Raji (cell line): ENCODE data around the gene SLC13A3.

Experiments used
- POLR2A ChIP-seq: IDR thresholded peaks from 2 replicates; pipeline ENCODE4 v1.6.1; 2011; ENCODE audit warnings: low read depth, low read length, control low read depth; ENCODE audit not compliant: insufficient read depth

SLC13A3 gene

DNA sequence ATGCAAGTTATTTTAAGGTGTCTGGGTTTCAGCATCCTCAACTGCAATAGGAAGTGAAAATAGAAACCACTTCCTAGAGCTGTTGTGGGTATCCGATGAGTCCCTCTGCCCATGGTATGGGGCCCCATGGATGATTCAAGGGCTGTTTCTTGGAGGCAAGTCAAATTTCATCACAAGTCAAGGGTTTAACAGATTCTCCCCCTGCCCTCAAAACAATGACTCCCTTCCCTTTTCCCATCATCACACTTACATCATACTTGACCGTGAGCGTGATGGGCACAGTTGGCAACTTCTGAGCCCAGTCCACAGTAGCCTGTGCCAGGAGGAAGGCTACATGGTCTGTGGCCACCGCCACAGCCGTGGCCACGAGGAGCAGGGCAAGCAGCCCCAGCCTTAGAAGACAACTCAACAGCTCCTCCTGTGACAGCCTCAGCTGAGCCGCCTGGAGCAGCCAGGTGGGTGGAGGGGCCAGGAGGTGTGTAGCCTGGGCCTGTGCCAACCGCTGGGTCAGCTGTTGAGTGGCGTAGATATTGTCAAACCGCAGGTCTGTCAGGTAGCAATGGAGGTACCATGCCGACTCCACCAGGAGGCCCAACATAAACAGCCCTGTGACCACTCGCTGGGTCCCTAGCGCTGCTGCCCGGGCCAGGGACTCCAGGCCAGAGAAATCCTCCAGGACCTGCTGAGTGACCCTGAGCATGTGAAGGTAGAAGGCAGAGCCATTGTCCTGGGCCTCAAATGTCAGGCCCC is 106.0 kb downstream of the SLC13A3 start:
- TF ChIP-seq POLR2A, result no peak

DNA sequence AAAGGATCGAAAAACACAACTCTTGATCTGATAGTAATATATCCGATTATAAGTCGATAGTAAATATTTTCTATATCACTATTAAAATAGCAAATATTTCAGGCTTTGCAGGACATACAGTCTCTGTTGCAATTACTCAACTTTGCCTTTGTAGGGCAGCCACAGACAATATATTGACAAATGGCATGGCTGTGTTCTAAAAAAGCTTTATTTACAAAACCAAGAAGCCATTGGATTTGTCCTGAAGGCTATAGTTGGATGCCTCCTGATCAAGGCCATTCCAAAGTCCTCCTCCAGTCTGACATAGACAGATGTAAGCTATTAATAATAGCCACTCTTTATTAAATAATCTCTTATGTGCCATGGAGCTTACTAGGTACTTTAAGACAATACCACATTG is 106.7 kb downstream of the SLC13A3 start:
- TF ChIP-seq POLR2A, result no peak

DNA sequence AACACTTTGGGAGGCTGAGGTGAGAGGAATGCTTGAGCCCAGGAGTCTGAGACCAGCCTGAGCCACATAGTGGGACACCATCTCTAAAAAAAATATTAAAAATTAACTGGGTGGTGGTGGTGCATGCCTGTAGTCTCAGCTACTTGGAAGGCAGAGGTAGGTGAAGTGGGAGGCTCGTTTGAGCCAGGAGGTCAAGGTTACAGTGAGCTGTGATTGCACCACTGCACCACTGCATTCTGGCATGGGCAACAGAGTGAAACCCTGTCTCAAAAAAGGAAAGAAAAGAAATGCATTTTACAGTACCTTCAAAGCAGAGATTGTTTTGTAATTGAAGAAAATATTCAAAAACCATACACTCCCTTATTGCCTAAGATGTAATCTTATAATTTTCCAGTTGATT is 107.3 kb downstream of the SLC13A3 start:
- TF ChIP-seq POLR2A, result no peak

DNA sequence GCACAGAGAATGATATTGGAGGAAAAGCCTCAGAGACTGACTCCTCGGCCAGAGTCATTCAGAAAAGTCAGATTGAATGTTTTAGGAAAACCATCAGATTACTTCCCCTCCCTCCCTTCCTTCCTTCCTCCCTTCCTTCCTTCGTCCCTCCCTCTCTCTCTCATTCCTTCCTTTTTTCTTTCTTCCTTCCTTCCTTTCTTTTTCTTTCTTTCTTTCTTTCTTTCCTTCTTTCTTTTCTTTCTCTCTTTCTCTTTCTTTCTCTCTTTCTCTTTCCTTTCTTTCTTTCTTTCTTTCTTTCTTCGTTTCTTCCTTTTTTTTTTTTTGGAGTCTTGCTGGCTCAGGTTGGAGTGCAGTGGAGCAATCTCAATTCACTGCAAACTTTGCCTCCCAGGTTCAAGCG is 108.2 kb downstream of the SLC13A3 start:
- TF ChIP-seq POLR2A, result no peak

DNA sequence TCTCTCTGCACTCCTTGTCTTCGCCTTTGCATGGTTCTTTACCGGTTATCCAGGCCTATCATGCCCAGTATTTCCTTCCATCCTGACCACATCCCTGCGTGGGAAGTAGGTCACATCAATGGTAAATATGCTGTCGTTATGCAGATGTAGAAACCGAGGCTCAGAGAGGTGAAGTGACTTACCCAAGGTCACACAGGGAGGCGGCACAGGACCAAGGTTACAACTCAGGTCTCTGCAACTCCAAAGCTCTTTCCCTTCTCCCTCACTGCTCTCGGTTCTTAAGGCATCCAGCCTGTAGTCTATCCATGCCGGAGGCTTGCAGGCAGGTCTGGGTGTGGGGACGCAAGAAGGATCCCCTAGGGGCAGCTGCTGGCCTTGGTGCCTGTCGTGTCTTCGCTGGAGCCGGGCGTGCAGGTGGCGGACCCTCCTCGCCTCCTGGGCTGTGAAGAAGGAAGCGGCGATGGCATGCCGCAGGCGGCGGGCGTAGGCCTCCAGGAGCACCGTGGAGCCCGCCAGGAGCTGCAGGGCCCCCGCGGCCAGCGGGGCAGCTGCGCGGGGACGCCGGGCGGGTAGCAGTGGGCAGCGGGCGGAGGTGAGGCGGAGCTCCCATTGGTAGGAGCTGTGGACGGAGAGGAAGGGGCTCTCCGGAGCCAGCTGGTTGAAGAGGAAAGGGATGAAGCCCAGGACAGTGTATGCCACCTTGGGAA is 109.9 kb downstream of the SLC13A3 start:
- TF ChIP-seq POLR2A, result no peak

DNA sequence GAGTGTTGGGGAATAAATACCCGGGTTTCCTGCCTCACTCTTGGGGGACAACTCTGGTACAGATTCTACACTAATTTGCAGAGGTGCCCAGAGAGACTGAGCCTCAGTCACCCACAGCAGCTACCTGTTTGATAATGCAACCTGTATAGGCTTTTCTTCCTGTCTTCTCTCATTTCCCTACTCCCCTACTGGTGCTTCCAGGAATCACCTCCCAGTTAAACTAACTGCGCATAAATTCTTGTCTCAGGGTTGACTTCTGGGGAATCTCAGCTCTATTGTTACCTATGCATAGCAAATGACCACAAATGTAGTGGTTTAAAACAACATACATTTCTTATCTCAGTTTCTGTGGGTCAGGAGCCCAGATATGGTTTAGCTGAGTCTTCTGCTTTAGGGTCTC is 112.1 kb downstream of the SLC13A3 start:
- no peak for TF ChIP-seq POLR2A

DNA sequence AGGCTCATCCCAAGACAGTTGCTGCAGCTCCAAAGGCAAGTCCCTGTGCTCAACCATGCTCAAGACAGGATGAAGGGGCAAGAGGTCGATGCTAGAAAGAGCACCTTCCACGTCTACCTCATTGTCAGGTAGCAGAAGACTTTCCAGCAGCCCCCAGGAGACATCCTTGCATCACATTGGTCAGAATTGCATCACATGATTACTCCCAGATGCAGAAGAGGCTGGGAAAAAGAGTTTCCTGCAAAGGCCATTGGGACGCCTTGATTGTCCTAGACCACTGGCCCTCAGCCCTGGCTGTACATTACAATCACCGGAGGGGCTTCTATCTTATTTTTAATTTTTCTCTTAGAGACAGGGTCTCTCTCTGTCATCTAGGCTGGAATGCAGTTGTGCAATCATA is 120.6 kb downstream of the SLC13A3 start:
- no peak for TF ChIP-seq POLR2A

DNA sequence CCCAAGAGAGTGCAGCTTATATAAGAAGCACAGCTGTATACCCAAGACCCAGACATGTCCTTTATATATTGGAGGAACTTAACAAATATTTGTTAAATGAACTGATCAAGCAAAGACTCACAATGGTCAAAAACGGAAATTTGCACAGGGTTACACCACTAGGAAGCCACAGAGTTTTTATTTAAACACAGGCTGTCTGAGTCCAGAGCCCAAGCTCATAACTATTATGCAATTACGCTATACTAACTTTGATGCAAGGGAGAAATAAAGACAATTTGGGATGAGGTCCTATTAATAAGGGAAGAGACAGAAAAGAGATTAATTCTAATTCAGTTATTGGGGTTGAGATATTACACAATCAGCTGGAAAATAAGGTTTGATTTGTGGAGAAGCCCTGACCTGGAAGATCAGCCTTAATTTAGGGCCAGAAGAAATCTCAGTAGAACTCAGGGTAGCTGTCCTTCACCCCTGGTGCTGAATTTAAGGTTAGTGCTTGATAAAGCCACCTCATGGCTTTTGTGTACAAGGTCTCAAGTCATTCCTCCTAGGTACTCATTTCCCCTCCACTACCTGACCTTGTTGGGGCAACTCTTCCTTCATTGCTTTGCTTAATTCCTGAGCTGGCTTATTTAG is 127.4 kb downstream of the SLC13A3 start:
- no peak for TF ChIP-seq POLR2A

DNA sequence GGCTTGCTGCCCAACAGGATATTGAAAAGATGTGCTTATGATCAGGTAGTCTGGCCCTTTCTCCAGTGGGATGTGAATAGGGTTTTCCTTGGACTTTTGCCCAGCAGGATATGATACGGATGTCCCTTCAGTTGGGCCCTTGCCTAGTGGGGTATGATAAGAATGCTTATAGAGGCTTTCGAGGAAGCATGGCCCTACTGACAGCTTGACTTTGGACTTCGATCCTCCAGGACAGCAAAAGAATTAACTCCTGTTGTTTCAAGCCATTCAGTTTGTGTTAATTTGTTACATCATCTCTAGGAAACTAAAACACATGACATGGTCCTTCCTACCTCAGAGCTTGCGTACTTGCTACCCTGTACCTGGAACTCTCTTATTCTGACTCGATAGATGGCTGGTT is 128.2 kb downstream of the SLC13A3 start:
- TF ChIP-seq POLR2A, result no peak

DNA sequence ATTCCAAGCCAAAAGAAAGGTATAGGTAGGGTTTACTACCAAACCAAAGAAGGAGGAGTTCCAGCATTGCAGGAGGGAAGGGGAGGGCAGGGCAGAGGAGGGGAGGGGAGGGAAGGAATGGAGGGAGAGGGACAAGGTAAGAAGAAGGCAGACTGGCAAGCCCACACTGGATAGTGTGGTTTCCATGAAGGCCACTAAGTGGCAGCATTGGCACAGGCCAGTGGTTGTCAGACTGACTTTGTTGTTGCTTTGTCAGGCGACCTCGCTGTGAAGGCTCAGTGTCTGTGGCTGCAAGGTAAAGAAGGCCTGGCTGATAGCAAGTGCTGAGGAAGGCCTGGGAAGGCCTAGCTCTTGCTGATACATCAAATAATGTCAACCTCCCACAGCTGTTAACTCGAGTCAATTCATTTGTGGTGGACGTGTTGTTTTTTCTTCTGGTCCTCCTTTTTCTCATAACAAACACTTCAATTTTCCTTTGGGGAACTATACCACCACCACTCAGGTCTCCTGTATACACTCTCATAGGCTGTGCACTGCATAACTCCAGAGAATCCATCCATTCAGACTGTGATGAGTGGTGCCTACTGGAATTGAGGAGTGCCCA is 130.2 kb downstream of the SLC13A3 start:
- no peak for TF ChIP-seq POLR2A

DNA sequence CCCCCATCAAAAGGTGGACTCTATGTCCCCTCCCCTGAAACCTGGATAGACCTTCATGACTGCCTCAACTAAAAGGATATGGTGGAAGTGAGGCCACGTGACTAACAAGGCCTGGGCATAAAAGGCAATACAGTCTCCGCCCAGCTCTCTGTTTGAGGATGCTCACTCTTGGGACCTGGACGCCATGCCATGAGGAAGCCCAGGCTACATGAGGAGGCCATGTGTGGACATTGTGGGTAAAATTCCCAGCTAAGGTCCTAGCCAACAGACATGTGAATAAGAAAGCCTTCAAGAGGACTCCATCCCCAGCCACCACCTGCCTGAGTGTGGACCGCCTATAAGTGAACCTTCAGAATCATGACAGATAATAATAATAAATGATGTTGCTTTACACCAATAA is 130.7 kb downstream of the SLC13A3 start:
- no peak for TF ChIP-seq POLR2A

DNA sequence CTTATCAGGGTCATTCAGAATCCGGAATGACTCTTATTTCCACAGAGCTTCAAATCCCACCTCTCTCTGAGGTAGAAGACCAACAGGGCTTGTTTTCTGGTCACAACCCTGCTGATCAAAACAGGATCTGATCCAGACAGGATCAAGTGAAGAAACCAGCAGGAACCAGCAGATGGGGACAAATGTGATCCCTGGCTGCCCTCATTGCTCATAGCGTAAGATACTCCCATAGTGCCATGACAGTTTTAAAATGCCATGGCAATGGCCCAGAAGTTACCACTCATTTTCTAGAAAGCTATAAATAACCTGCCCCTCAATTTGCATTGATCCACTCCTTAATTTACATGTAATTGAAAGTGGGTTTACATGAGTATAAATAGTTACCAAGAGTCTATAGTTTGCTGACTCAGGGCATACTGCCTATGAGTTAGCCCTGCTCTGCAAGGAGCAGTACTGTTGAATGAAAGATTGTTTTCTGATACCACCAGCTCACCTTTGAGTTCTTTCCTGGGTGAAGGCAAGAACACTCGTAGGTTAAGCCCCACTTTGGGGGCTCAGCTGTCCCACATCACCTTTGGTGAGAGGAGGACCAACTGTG is 131.7 kb downstream of the SLC13A3 start:
- no peak for TF ChIP-seq POLR2A

DNA sequence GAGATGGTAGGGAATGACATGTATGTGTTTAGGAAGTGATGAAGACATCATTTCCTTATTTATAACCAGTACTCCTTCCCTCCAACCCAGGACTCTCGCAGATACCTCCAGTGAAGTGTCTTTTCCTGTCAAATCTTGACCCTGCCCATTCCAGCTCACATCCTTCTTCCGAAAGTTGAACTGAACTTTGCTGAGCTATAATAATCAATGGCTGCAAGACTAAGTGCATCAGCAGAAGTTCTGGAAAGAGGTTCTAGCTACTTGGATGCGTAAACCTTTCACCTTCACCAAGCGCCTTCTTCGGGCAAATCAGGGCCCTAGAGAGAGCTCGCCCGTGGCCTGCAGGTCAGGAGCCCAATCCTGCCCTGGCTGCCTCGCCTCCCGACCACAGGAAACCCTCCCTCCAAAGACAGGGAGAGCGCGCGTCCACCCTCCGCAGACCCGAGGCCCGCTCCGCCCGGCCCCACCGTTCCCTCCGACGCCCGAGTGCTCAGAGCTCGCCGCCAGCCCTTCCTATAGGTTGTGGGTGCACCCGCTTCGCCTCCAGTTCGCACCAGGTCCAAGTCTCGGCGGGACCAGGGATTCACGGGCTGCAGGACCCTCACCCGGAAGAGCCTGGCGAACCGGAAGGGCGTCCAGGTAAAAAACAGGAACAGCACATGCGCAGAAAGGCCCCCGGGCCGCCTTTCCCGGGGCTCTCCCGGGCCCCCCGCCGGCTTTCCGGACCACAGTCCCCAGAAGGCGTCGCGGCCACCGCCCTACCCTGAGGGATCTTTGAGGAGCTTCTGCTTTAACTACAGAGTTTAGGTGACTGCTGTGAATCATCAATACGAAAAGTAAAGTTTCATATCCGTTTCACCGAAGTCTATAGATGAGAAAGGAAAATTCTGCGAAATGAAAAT is 138.1 kb downstream of the SLC13A3 start, which contains the start of gene ZNF334:
ZNF334 (minus strand) TSS at position 617 of the 902 bp plus-strand sequence. CDS start 1,457 bp downstream, outside the sequence.
- no peak for TF ChIP-seq POLR2A

DNA sequence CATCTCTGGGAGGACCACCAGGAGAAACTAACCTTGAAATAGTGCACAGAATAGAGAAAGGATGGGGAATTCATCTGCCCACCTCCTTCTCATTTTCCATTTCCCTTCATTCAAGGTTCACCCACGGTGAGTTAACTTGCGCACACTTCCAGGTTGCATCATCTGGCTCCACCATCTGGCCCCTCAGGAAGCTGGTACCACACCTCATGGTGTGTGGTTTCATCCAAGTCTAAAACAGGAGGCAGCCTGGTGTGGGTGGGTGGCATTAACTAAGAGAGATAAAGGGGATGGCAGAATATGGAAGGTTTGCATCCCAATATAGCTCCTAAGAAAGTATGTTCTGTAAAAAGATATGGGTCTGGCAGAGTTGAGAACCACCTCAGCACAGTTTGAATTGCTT is 141.7 kb downstream of the SLC13A3 start:
- no peak for TF ChIP-seq POLR2A
